ENCODE data around the gene RANBP10.
"Not testable (repeated sequence)": the region's sequence is repeated elsewhere in the genome, so short reads cannot be mapped to it uniquely, and the experiment has no call there.

The RANBP10 gene

GRCh38 chr16:67708368-67708771 lies 98.0 kb downstream of the RANBP10 start:
- DNase-seq = no peak

GRCh38 chr16:67707790-67708189 lies 98.6 kb downstream of the RANBP10 start:
- DNase-seq = no peak

GRCh38 chr16:67707210-67707609 lies 99.2 kb downstream of the RANBP10 start:
- no peak for DNase-seq

GRCh38 chr16:67704110-67704509 lies 102.2 kb downstream of the RANBP10 start:
- no peak for DNase-seq

- no peak for DNase-seq
Measured at GRCh38 chr16:67703626-67704025, 102.7 kb downstream of the RANBP10 start.

- DNase-seq = no peak
Measured at GRCh38 chr16:67702130-67702529, 104.2 kb downstream of the RANBP10 start.

GRCh38 chr16:67701420-67701819 lies 104.9 kb downstream of the RANBP10 start:
- no peak for DNase-seq

GRCh38 chr16:67699265-67699664 lies 107.1 kb downstream of the RANBP10 start:
- DNase-seq = no peak

- DNase-seq = no peak
Measured at GRCh38 chr16:67697422-67698185, 108.8 kb downstream of the RANBP10 start.

GRCh38 chr16:67694611-67695010 lies 111.7 kb downstream of the RANBP10 start:
- no peak for DNase-seq

GRCh38 chr16:67693517-67694285 lies 112.7 kb downstream of the RANBP10 start:
- DNase-seq = not testable (repeated sequence)

- no peak for DNase-seq
Measured at GRCh38 chr16:67685388-67686112, 120.8 kb downstream of the RANBP10 start.

- no peak for DNase-seq
Measured at GRCh38 chr16:67683767-67684166, 122.6 kb downstream of the RANBP10 start.

GRCh38 chr16:67679935-67680897 lies 126.1 kb downstream of the RANBP10 start:
- no peak for DNase-seq

GRCh38 chr16:67678354-67679023 lies 127.9 kb downstream of the RANBP10 start:
- no peak for DNase-seq

GRCh38 chr16:67677712-67678111 lies 128.6 kb downstream of the RANBP10 start:
- no peak for DNase-seq

GRCh38 chr16:67676939-67677338 lies 129.4 kb downstream of the RANBP10 start:
- no peak for DNase-seq

GRCh38 chr16:67676516-67676915 lies 129.8 kb downstream of the RANBP10 start:
- no peak for DNase-seq

- DNase-seq = no peak
Measured at GRCh38 chr16:67675999-67676398, 130.4 kb downstream of the RANBP10 start.

GRCh38 chr16:67675579-67675935 lies 130.8 kb downstream of the RANBP10 start:
- DNase-seq = no peak

- no peak for DNase-seq
Measured at GRCh38 chr16:67674851-67675578, 131.3 kb downstream of the RANBP10 start.

All from activated T-cell treated with anti-CD3 and anti-CD28 coated beads for 4 hours (primary cell).